GM10266 (cell line): ENCODE measurements around the gene MCHR1.
"Not testable (repeated sequence)": the region's sequence is repeated elsewhere in the genome, so short reads cannot be mapped to it uniquely, and the experiment has no call there.

Source experiments
- DNase-seq: peaks from one replicate; pipeline ENCODE4 v3.0.0; 2012; ENCODE audit errors: extremely low spot score
- CTCF ChIP-seq: IDR thresholded peaks from 2 replicates; pipeline ENCODE4 v1.5.1; 2012; ENCODE audit warnings: mild to moderate bottlenecking, low read depth; ENCODE audit not compliant: control insufficient read depth, insufficient read depth; ENCODE audit errors: missing control alignments

MCHR1 gene

GRCh38 chr22:40671796-40672360 lies 7.4 kb upstream of the MCHR1 start:
- no peak for DNase-seq
- TF ChIP-seq CTCF, result no peak

DNA sequence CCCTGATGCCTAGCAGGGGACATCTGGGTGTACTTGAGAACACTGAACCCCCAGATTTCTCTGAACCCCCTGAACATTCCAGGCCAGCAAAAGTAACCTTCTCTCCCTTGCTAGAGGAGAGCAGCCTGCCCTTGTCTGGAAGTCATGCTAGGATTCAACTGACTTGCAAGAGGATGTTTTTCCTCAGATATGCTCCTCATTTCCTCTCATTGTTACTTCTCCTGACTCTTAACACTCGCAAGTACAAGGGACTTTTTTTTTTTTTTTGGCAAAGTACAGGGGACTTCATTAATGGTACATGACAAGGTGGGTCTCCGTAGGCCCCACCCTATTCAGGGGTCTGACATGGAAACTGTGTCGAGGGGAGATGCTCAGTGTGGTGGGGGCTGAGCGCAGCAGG lies 6.3 kb upstream of the MCHR1 start:
- DNase-seq, result no peak
- no peak for TF ChIP-seq CTCF

GRCh38 chr22:40674274-40674673 lies 5.0 kb upstream of the MCHR1 start:
- no peak for DNase-seq
- no peak for TF ChIP-seq CTCF

- DNase-seq, result not testable (repeated sequence)
These were observed 3.1 kb upstream of the MCHR1 start for GRCh38 chr22:40676166-40676565.

GRCh38 chr22:40676644-40677043 lies 2.6 kb upstream of the MCHR1 start:
- DNase-seq, result no peak
- no peak for TF ChIP-seq CTCF

DNA sequence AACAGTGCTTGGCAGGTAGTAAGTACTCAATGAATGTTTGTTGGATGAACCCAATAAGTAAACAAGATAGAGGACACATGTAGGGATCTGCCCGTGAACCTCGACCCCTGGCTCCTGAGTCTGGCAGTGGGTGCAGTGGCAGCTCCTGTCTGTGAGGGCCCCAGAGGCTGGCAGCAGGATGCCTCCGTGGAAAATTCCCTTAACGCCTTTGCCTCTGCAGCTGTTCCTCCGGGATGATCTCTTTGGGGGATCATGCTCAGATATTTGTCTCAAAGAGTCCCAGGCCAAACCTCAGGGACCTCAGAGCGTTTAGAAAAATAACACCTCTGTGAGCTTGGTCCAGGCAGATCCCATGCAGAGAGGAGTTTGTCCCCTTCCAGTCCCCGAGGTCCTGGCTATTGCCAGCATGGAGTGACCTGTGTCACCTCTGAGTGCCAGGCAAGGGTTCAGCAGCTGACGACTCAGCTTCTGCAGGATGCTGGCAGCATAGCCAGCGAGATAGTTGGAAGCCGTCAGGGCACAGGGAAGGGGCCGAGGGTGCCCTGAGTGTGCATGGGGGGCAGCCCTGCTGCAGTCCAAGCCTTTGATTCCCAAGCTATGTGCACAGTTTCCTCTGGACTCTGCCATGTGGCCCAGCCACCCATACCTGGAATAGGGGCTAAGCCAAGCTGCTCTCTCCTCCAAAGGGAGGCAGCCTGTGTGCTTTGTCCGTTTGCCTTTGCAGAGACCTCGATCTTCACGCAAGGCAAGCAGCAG lies 613 bp upstream of the MCHR1 start:
- no peak for TF ChIP-seq CTCF
- no peak for DNase-seq

DNA sequence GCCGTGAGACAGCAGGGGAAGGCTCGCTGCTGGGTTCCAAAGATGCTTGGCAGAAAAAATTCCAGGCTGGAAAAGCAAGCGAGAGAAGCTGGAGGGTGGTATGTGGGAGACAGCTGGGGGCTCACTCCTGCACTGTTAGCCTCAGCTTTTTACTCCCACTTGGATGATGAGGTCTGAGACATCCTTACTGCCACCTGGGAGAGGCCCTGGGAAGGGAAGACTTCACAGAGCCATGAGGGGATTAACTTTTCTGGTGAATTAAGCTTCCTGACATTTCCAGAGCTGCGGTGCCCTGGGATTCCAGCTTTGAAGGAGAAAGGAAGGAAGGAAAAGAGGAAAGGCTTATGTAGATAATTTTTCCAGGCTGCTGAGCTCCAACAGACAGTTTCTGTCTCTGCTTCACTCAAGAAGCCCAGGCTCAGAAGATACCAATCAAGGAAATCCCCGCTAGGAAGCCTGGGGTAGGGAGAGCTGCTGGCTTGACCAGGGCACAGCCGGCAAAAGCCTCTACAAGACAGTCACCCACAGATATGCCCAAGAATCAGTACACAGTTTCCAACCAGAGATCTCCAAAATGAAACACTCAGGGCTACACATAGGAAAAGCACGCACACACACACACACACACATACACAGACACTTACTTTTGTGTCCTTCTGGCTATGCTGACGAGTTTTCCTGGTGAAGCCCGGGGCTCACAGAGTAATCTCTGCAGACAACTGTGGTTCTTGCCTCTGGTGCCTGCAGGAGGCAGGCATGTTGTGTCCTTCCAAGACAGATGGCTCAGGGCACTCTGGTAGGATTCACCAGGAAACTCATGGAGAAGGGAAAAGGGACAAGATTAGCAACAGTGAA lies 907 bp downstream of the MCHR1 start:
- no peak for DNase-seq
- TF ChIP-seq CTCF, result no peak
